IPS-20b (cell line): Measurements from ENCODE around the gene DHRS4L2.
A peak's percentile ranks its signal among the peaks of the same experiment; 100 is the strongest.
"Not testable (repeated sequence)": the region's sequence is repeated elsewhere in the genome, so short reads cannot be mapped to it uniquely, and the experiment has no call there.

Experiments used
- H3K27ac ChIP-seq: one replicate; pipeline ENCODE4 v1.5.1; 2013; ENCODE audit warnings: low read length
- H3K27me3 ChIP-seq: 2 replicates; pipeline ENCODE4 v1.6.1; 2013; ENCODE audit warnings: mild to moderate bottlenecking, low read length, inconsistent platforms; ENCODE audit not compliant: insufficient read depth
- H3K36me3 ChIP-seq: 2 replicates; pipeline ENCODE4 v1.6.1; 2013; ENCODE audit warnings: low read depth, mild to moderate bottlenecking, inconsistent platforms, low read length, moderate library complexity; ENCODE audit not compliant: insufficient read depth
- H3K4me1 ChIP-seq: 2 replicates; pipeline ENCODE4 v1.6.1; 2013; ENCODE audit warnings: mild to moderate bottlenecking, control low read depth, inconsistent platforms, low read length, moderate library complexity; ENCODE audit not compliant: insufficient read depth
- H3K4me3 ChIP-seq: 2 replicates; pipeline ENCODE4 v1.5.1; 2013; ENCODE audit warnings: mild to moderate bottlenecking, low read length, inconsistent platforms
- H3K9ac ChIP-seq: 2 replicates; pipeline ENCODE4 v1.6.1; 2013; ENCODE audit warnings: low read depth, mild to moderate bottlenecking, inconsistent platforms, low read length, moderate library complexity
- H3K9me3 ChIP-seq: 2 replicates; pipeline ENCODE4 v1.6.1; 2013; ENCODE audit warnings: mild to moderate bottlenecking, low read depth, low read length, inconsistent platforms; ENCODE audit not compliant: insufficient read depth

DHRS4L2 gene

DNA sequence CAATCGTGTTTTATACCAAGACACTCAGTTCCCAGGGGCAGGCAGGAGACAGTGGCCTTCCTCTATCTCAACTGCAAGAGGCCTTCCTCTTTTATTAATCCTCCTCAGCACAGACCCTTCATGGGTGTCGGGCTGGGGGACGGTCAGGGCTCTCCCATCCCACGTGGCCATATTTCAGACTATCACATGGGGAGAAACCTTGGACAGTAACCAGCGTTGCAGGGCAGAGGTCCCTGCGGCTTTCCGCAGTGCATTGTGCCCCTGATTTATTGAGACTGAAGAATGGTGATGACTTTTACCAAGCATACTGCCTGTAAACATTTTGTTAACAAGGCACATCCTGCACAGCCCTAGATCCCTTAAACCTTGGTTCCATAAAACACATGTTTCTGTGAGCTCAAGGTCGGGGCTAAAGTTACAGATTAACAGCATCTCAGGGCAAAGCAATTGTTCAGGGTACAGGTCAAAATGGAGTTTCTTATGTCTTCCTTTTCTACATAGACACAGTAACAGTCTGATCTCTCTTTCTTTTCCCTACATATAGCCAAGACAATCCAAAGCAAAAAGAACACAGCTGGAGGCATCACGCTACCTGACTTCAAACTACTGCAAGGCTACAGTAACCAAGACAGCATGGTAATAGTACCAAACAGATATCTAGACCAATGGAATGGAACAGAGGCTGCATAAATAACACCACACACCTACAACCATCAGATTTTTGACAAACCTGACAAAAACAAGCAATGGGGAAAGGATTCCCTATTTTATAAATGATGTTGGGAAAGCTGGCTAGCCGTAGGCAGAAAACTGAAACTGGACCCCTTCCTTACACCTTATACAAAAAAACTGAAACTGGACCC, 6.5 kb upstream of the DHRS4L2 start:
- H3K27me3 ChIP-seq, H3K4me3 ChIP-seq, H3K4me1 ChIP-seq, H3K9ac ChIP-seq, H3K9me3 ChIP-seq, H3K27ac ChIP-seq, H3K36me3 ChIP-seq: not testable (repeated sequence)

DNA sequence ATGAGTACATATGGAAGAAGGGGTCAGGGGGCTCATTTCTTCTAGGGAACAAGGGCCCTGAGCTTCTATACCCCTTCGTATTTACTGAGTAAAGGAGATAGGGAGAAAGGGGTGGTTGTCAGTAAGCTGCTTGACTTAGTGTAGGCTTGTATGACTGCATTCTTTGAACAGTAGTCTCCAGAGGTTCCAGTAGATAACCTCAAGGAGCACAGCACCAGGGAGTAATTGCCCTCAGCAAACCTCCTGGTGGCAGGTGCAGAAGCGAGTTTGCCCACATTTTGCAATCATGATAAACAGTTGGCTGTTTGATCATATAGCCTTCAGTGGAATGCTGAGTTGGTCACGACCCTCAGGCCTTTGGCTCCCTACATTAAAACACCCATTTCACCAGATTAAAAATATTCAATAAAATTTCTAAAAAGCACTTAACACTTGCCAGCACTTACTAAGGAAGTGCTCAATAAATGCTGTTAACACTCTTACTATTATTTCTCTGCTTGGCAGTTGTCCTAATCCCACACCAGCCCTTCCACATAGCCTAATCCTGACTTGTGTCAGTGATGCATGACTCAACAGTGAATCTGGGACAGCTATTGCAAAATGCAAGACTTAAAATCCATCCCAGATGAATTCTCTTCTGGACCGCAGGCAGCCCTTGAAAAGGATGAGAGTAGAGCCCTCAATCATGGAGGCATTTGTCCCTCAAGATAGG, 3.7 kb upstream of the DHRS4L2 start:
- Histone ChIP-seq H3K36me3 (no peaks in the 10 kb centered on the region), H3K9me3 (no peaks in the 10 kb centered on the region), H3K4me3 (no peak overlapping the region), H3K27me3 (no peaks in the 10 kb centered on the region), H3K4me1 (peaks cover 2% of the 10 kb centered on the region; the same call in 1 of the 2 replicates), H3K27ac (no peak overlapping the region), H3K9ac (no peak overlapping the region)

DNA sequence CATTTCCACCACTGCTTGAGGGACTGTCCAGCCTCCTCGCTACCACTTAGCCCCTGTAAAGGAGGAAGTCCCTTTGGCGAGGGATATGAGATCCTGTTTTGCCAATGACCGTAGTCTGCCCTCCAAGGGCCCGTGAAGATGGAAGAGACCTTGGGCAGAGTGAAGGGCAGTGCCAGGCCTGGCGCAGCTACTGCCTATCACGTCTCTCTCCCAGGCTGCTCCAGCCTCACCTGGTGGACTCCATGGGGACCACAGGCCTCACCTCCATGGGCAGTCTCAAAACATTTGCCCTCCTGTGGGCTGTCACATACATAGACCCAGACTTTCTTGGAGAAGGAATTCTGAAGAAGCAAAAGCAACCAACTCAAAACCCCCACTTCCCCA, 514 bp upstream of the DHRS4L2 start:
- H3K27ac ChIP-seq, H3K36me3 ChIP-seq: not testable (repeated sequence)

DNA sequence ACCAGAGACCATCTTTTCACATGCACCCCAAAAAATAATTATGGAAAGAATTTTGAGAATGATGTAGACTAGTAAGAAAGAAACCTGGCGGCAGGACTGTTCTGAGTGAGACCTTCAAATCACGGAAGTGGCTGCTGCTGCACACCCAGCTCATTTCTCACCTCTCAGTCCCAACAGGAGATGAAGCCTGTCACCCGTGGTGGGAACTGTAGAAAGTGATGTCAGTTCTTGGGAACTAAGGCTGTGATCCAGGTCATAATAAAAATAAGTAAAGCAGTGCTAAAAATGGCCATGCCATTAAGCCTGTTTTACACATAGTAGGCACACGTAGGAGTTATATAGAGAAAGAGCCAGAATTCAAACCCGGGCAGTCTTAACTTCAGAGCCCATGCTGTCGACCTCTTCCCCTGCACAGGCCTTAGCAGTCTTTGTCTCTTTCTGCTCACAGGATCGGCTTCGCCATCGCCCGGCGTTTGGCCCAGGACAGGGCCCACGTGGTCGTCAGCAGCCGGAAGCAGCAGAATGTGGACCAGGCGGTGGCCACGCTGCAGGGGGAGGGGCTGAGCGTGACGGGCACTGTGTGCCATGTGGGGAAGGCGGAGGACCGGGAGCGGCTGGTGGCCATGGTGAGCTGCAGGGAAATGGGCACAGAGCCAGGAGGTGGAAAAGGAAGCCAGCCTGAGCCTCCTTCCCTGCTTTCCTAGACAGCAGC, 1.2 kb downstream of the DHRS4L2 start:
- H3K9me3 ChIP-seq, H3K27me3 ChIP-seq, H3K27ac ChIP-seq, H3K36me3 ChIP-seq, H3K4me3 ChIP-seq, H3K4me1 ChIP-seq, H3K9ac ChIP-seq: not testable (repeated sequence)

More for the DNA sequence above, 514 bp upstream of the DHRS4L2 start:
- not testable (repeated sequence) for H3K9ac ChIP-seq, H3K4me1 ChIP-seq, H3K9me3 ChIP-seq, H3K27me3 ChIP-seq
- peak overlapping the region; percentile 62; the same call in 1 of the 2 replicates for H3K4me3 ChIP-seq

DNA sequence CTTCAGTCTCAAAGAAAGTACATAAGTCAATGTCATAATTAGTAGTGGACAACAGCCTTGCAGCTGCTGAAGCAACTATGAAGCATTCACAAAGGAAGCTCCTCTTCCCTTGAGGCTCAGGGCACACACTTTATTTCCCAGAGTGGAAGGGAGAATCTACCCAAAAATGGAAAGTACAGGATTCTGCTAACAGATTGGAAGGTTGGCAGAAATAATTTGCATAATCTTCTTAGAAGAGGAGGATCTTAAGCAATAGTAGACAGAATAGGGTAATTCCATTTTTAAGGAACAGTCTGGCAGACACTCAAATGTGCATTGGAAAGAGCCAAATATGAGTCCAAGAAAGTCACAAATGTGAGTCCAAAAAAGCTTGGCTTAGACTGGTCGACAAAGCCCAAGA, 2.2 kb downstream of the DHRS4L2 start:
- not testable (repeated sequence) for H3K4me3 ChIP-seq, H3K27me3 ChIP-seq, H3K27ac ChIP-seq

DNA sequence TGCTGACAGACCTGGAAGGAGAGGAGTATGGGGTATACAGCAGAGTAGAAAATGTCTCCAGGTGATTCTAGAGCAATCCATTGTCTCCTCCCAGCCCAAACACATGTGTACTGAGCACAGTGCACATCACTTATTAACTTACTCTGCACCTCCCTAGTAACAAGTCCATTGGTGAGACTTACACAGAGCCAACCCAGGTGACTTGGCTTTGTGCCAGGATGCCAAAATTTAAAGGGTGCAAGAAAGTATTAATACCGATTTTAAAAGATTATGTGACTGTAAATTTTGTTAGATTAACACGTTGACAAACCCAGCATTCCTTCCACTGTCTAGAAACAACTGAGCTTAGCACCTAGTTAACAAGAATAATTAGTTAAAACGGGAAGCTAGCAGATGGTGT, 4.3 kb downstream of the DHRS4L2 start:
- H3K4me1 ChIP-seq, H3K27ac ChIP-seq, H3K36me3 ChIP-seq, H3K27me3 ChIP-seq, H3K9me3 ChIP-seq, H3K4me3 ChIP-seq, H3K9ac ChIP-seq: not testable (repeated sequence)

More for the DNA sequence above, 2.2 kb downstream of the DHRS4L2 start:
- H3K9ac ChIP-seq, H3K36me3 ChIP-seq, H3K9me3 ChIP-seq, H3K4me1 ChIP-seq: not testable (repeated sequence)

DNA sequence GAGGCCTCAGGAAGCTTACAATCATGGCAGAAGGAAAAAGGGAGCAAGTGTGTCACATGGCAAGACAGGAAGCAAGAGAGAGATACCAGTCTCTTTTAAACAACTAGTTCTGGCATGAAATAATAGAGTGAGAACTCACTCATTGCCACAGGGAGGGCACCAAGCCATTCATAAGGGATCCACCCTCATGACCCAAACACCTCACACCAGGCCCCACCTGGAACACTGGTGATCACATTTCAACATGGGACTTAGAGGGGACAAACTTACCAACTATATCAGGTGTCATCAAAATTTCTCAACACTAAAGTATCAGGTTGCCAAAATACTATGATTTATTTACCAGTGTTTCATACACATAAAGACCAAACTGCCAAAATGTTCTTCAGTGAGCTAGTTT, 7.3 kb downstream of the DHRS4L2 start:
- H3K9me3 ChIP-seq, H3K36me3 ChIP-seq, H3K9ac ChIP-seq, H3K4me1 ChIP-seq, H3K27ac ChIP-seq, H3K4me3 ChIP-seq, H3K27me3 ChIP-seq: not testable (repeated sequence)

DNA sequence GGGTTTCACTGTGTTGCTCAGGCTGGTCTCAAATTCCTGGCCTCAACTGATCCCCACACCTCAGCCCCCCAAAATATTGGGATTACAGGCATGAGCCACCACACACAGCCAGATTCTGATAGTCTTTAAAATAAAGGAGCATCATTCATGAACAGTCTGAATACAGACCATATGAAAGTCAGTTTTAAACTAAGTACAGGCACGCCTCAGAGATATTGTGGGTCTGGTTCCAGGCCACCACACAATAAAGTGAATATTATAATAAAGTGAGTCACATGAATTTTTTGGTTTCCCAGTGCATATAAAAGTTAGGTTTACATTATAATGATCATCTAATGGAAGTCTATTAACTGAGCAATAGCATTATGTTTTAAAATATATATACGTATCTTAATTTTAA, 8.1 kb downstream of the DHRS4L2 start:
- H3K27ac ChIP-seq, H3K27me3 ChIP-seq, H3K4me1 ChIP-seq, H3K9me3 ChIP-seq, H3K9ac ChIP-seq, H3K36me3 ChIP-seq, H3K4me3 ChIP-seq: not testable (repeated sequence)

DNA sequence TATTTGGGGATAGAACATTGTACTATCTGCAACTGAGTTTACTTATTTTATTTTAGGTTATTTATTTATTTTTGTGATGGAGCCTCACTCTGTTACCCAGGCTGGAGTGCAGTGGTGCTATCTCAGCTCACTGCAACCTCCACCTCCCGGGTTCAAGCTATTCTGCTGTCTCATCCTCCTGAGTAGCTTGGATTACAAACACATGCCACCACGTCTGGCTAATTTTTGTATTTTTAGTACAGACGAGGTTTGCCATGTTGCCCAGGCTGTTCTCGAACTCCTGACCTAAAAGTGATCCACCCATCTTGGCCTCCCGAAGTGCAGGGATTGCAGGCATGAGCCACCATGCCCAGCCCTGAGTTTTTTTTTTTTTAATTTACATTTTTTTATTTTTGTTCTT, 10.9 kb downstream of the DHRS4L2 start:
- H3K36me3 ChIP-seq, H3K4me3 ChIP-seq, H3K27ac ChIP-seq, H3K9me3 ChIP-seq, H3K9ac ChIP-seq, H3K27me3 ChIP-seq, H3K4me1 ChIP-seq: not testable (repeated sequence)

DNA sequence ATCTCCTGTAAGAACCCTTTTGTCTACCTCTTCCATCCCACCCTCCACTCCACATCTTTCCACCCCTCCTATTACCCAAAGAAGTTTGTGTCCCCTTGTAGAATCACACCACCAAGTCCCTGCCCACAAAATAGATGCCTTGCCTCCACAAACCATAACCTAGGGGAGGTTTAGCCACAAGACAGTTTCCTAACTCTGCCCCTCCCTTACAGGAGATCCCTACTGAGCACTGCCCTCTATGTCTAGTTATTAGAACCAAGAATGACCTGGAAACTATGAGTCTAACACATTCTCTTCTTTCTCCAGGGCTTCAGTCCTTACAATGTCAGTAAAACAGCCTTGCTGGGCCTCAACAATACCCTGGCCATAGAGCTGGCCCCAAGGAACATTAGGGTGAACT, 12.3 kb downstream of the DHRS4L2 start:
- H3K27me3 ChIP-seq, H3K27ac ChIP-seq, H3K9ac ChIP-seq, H3K9me3 ChIP-seq, H3K4me3 ChIP-seq, H3K4me1 ChIP-seq, H3K36me3 ChIP-seq: not testable (repeated sequence)

DNA sequence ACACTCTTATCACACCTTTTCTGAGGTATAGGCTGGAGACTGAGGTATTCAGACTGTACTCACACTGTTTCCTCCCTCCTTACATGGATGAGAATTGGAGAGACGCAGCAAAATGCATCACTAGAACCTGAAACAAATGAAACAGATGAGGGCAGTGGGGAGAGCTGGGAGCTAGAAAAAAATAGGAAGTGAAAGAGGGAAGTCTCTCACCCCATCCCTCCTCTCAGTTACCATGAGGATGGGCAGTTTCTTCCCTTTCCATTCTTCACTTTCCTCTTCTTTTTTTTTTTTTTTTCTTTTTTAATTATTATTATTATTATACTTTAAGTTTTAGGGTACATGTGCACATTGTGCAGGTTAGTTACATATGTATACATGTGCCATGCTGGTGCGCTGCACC, 12.9 kb downstream of the DHRS4L2 start:
- H3K9ac ChIP-seq, H3K9me3 ChIP-seq, H3K27me3 ChIP-seq, H3K4me3 ChIP-seq, H3K27ac ChIP-seq, H3K36me3 ChIP-seq, H3K4me1 ChIP-seq: not testable (repeated sequence)

DNA sequence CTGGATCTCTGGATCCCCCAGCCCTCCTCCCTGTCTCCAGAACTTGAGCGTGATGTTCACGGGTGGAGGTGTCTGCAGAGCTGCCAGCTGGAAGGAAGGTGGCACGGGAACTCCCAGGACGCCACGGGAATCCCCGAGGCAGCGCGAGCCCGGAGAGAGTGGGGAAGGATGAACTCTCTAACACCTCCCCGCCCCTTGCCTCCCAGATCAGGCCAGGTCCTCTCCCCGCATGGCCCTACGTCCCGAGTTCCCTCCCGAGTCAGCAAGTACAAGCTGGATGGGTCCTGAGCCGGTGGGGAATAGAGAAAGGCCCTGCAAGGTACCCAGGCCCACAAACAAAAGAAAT, 17.7 kb downstream of the DHRS4L2 start:
- not testable (repeated sequence) for H3K27ac ChIP-seq, H3K27me3 ChIP-seq, H3K9me3 ChIP-seq, H3K4me1 ChIP-seq, H3K9ac ChIP-seq, H3K36me3 ChIP-seq
- peak overlapping the region; percentile 42; the same call in 1 of the 2 replicates for H3K4me3 ChIP-seq
